GM12878 (cell line): ENCODE measurements around the gene PARS2. TPM values are rescaled to one million over a fixed set of nuclear protein-coding genes. Genes with fewer than 3 reads are reported as not detected.

Source experiments
- ATAC-seq: fragments of 200-7000 bp; cut with Tn5 transposase; 3 replicates; pipeline ENCODE4 v1.9.1; 2020; ENCODE audit warnings: mild to moderate bottlenecking, moderate library complexity
- BruUV-seq: library from RNA; stranded (reverse); fragments of 400-500 nt; replicated peaks from 2 replicates; lab custom pipeline; 2021; lab: Mats Ljungman, UMichigan
- CTCF ChIA-PET: fragments of 300-600 bp; sonication (Branson Sonifier 250); formaldehyde crosslinking; extraction: SDS; loops from one replicate; lab custom pipeline; 2021; ENCODE audit warnings: inconsistent platforms; lab: Yijun Ruan, JAX
- POLR2A ChIA-PET: fragments of 350-600 bp; formaldehyde crosslinking; extraction: SDS; loops from one replicate; lab custom pipeline; 2021; ENCODE audit warnings: inconsistent platforms; lab: Charles Lee
- RAD21 ChIA-PET: fragments of 300-600 bp; sonication (Branson Sonifier 250); formaldehyde crosslinking; loops from one replicate; lab custom pipeline; 2023; ENCODE audit warnings: antibody characterized with exemption; ENCODE audit not compliant: unreplicated experiment; lab: Charles Lee
- SMC1A ChIA-PET: fragments of 300-600 bp; sonication (Branson Sonifier 250); formaldehyde crosslinking; loops from one replicate; lab custom pipeline; 2023; ENCODE audit not compliant: unreplicated experiment, uncharacterized antibody; lab: Charles Lee
- DNase-seq: peaks from one replicate; pipeline ENCODE4 v3.0.0-alpha.2; 2011; ENCODE audit warnings: low read depth, low spot score
- FAIRE-seq: peaks from 3 replicates; lab custom pipeline; 2011; peaks lifted over from hg19 to GRCh38; lab: Jason Lieb, UNC
- H2AFZ ChIP-seq: 2 replicates; pipeline ENCODE4 v1.6.0; 2011; ENCODE audit warnings: low read depth, low read length, control low read depth; ENCODE audit not compliant: control insufficient read depth
- H3K27ac ChIP-seq: 2 replicates; pipeline ENCODE4 v1.5.1; 2011; ENCODE audit warnings: control low read depth; ENCODE audit not compliant: control insufficient read depth, insufficient read depth
- H3K27me3 ChIP-seq, 2 experiments: replicated peaks in 1 of 2; 2 replicates each; pipeline versions ENCODE4 v1.6.0 to v1.6.1; 2011; ENCODE audit warnings: low read length in 1 of 2; ENCODE audit not compliant: control insufficient read depth in 2 of 2, insufficient read depth in 2 of 2
- H3K36me3 ChIP-seq, 2 experiments: 2 replicates each; pipeline ENCODE4 v1.5.1; 2011; ENCODE audit warnings: low read length in 1 of 2; ENCODE audit not compliant: control insufficient read depth in 2 of 2, insufficient read depth in 2 of 2
- H3K4me1 ChIP-seq: 2 replicates; pipeline ENCODE4 v1.6.1; 2011; ENCODE audit warnings: mild to moderate bottlenecking, low read length, moderate library complexity, mixed read lengths; ENCODE audit not compliant: control insufficient read depth, insufficient read depth
- H3K4me2 ChIP-seq: 2 replicates; pipeline ENCODE4 v1.6.0; 2011; ENCODE audit warnings: control low read depth; ENCODE audit not compliant: control insufficient read depth, insufficient read depth
- H3K4me3 ChIP-seq: fragments of 200-600 bp; sonication (generic); 2 replicates; pipeline ENCODE4 v1.5.1; 2016
- H3K79me2 ChIP-seq: 2 replicates; pipeline ENCODE4 v1.6.0; 2011; ENCODE audit warnings: low read length; ENCODE audit not compliant: control insufficient read depth, insufficient read depth
- H3K9ac ChIP-seq: 2 replicates; pipeline ENCODE4 v1.8.0; 2011; ENCODE audit warnings: low read length, control low read depth, mixed read lengths; ENCODE audit not compliant: control insufficient read depth, insufficient read depth
- H3K9me3 ChIP-seq: replicated peaks from 3 replicates; pipeline ENCODE4 v1.5.1; 2011; ENCODE audit warnings: mild to moderate bottlenecking, low read length; ENCODE audit not compliant: control insufficient read depth, insufficient read depth
- H4K20me1 ChIP-seq: 2 replicates; pipeline ENCODE4 v1.6.0; 2011; ENCODE audit not compliant: control insufficient read depth, insufficient read depth
- CHD1 ChIP-seq: IDR thresholded peaks from 2 replicates; pipeline ENCODE4 v1.6.1; 2012; ENCODE audit warnings: low read depth, low read length, improper control_type of control experiment
- HDGF ChIP-seq: fragments of 450-650 bp; IDR thresholded peaks from 2 replicates; pipeline ENCODE4 v1.6.1; 2016; ENCODE audit warnings: antibody characterized with exemption
- SREBF1 ChIP-seq: IDR thresholded peaks from 2 replicates; pipeline ENCODE4 v1.6.1; 2012; ENCODE audit warnings: mild to moderate bottlenecking, low read length
- TARDBP ChIP-seq: IDR thresholded peaks from 2 replicates; pipeline ENCODE4 v1.6.1; 2016; ENCODE audit warnings: borderline replicate concordance
- ZNF217 ChIP-seq: fragments of 450-650 bp; IDR thresholded peaks from 2 replicates; pipeline ENCODE4 v1.6.1; 2017; ENCODE audit warnings: antibody characterized with exemption, mild to moderate bottlenecking
- ZNF24 ChIP-seq: fragments of 450-650 bp; IDR thresholded peaks from 2 replicates; pipeline ENCODE4 v1.6.1; 2017; ENCODE audit warnings: antibody characterized with exemption, mild to moderate bottlenecking
- WGBS: methylation state at CpG from one replicate; pipeline ENCODE4 v1.1.6; 2016; ENCODE audit warnings: low lambda C conversion rate; ENCODE audit not compliant: insufficient replicate concordance, insufficient coverage; ENCODE audit errors: missing lambda C conversion rate; 5-methylcytosine and 5-hydroxymethylcytosine counted together
- in situ Hi-C: fragments of 300-500 bp; cut with MboI; formaldehyde crosslinking; loops from 9 replicates; pipeline ENCODE4 v1.14.3; 2018; ENCODE audit warnings: mixed read lengths
- intact Hi-C: fragments of 100-400 bp; cut with micrococcal nuclease; formaldehyde crosslinking; loops from one replicate; pipeline ENCODE4 v1.14.2; 2022; ENCODE audit not compliant: unreplicated experiment
- polyA plus RNA-seq, 11 experiments: library from polyadenylated mRNA; depleted of rRNA in 4 of 11; unstranded in 6 of 11; stranded (reverse) in 5 of 11; fragments of >200 nt; fragmentation: Nextera tagmentation in 4 of 11; fragmentation: Illumina TruSeq in 1 of 11; extraction: Ambion mirVana in 4 of 11; extraction: Trizol in 1 of 11; gene quantifications; 1 replicate in 1 of 11; 2 replicates in 10 of 11; pipeline versions ENCODE4 v1.2.1 to v1.2.3, GENCODE V29; 2011 to 2016; ENCODE audit warnings: inconsistent platforms in 2 of 11, missing spikeins in 2 of 11, low read depth in 1 of 11
- total RNA-seq, 4 experiments: library from RNA; depleted of rRNA in 3 of 4; stranded (reverse); fragments of >200 nt in 3 of 4; fragmentation: Illumina TruSeq in 1 of 4; extraction: Trizol in 1 of 4; gene quantifications; 2 replicates each; pipeline versions ENCODE4 v1.2.1 to v1.2.3, GENCODE V29; 2013 to 2021
- TF ChIP-seq, protein P1 (sequence below): fragments of 450-650 bp; IDR thresholded peaks from 2 replicates; pipeline ENCODE4 v1.6.1; 2017; ENCODE audit warnings: mild to moderate bottlenecking, moderate library complexity
- TF ChIP-seq, protein P2 (sequence below): fragments of 450-650 bp; IDR thresholded peaks from 2 replicates; pipeline ENCODE4 v1.6.1; 2018; ENCODE audit warnings: mild to moderate bottlenecking, low read depth, moderate library complexity; ENCODE audit not compliant: partially characterized antibody
- TF ChIP-seq, protein P3 (sequence below): IDR thresholded peaks from 2 replicates; pipeline ENCODE4 v1.6.1; 2011; ENCODE audit warnings: mild to moderate bottlenecking, low read depth, low read length, moderate library complexity; ENCODE audit not compliant: insufficient replicate concordance
- TF ChIP-seq, protein P4 (sequence below): fragments of 150-350 bp; IDR thresholded peaks from 2 replicates; pipeline ENCODE4 v1.6.1; 2016; ENCODE audit warnings: low read depth, low read length

PARS2 gene
- total and polyA plus RNA-seq, 10 of the 15 experiments (the other 5 are each of a cell fraction or from before 2014, with no cell fraction given) = 3.7 to 12.2 (median 5.9) TPM

DNA sequence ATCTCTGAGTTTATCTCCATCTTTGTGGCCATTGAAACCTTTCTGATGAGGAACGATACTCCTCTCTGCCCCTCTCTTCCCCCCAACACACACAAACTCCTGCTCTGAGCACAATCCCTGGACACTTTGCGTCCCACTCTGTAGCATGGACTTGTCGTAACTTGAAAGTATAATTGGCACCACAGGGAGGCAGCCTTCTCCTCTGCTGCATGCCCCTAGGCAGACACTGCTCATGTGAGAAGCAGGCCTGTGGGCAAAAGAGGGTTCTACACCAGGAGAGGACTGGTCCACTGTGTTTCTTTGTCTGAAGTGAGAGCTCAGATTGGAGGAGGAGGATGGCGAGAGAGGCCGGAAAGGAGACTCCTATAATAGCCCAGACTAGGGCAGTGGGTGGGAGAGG lies 3.8 kb upstream of the PARS2 start (continued):
- TF ChIP-seq, protein P1, sequence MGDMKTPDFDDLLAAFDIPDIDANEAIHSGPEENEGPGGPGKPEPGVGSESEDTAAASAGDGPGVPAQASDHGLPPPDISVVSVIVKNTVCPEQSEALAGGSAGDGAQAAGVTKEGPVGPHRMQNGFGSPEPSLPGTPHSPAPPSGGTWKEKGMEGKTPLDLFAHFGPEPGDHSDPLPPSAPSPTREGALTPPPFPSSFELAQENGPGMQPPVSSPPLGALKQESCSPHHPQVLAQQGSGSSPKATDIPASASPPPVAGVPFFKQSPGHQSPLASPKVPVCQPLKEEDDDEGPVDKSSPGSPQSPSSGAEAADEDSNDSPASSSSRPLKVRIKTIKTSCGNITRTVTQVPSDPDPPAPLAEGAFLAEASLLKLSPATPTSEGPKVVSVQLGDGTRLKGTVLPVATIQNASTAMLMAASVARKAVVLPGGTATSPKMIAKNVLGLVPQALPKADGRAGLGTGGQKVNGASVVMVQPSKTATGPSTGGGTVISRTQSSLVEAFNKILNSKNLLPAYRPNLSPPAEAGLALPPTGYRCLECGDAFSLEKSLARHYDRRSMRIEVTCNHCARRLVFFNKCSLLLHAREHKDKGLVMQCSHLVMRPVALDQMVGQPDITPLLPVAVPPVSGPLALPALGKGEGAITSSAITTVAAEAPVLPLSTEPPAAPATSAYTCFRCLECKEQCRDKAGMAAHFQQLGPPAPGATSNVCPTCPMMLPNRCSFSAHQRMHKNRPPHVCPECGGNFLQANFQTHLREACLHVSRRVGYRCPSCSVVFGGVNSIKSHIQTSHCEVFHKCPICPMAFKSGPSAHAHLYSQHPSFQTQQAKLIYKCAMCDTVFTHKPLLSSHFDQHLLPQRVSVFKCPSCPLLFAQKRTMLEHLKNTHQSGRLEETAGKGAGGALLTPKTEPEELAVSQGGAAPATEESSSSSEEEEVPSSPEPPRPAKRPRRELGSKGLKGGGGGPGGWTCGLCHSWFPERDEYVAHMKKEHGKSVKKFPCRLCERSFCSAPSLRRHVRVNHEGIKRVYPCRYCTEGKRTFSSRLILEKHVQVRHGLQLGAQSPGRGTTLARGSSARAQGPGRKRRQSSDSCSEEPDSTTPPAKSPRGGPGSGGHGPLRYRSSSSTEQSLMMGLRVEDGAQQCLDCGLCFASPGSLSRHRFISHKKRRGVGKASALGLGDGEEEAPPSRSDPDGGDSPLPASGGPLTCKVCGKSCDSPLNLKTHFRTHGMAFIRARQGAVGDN = no peak
- TF ChIP-seq, all 136 proteins: peak for 2

DNA sequence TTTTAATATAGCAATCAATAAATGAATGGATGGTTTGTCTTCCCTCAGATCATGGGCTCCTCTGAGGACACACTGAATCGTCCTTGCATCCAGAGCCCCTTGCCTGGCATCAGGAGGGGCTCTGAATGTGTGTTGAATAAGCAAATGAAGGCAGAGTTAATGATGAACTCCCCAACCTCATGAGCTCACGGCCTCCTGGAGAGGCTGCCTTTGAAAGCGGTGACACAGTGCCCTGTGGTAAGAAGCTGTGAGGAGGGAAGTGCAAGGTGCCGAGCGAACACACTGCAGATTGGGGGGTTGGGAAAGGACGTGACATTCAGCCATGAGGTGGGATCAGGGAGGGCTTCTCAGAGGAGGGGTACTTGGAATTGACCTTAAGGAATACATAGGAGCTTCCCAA lies 3.2 kb upstream of the PARS2 start:
- BruUV-seq = no TSS peak
- H3K79me2 ChIP-seq = peaks cover 17% of the 10 kb centered on the region
- no peaks in the 10 kb centered on the region for H4K20me1 ChIP-seq
- H3K27ac ChIP-seq = no peak overlapping the region
- H3K4me1 ChIP-seq = peaks cover 9% of the 10 kb centered on the region
- no peak overlapping the region for H3K4me2 ChIP-seq
- 17% methylated on average over 5 of the region's 6 CpGs for WGBS
- ChIA-PET RAD21 (interaction anchor here (1.2 to 1.5 kb wide), 3 partner anchors 11 to 34 kb away, joined by 3 to 10 read pairs (median 5); partner anchors contain the start of gene TTC22), CTCF (interaction anchor here (1.2 to 8.9 kb wide), 4 partner anchors 28 to 42 kb away, joined by 6 to 60 read pairs (median 7); partner anchors contain the start of gene TTC22), POLR2A (no interaction called here), SMC1A (interaction anchor here (0.9 to 2.0 kb wide), 5 partner anchors 28 to 110 kb away, joined by 3 to 6 read pairs (median 4); no protein-coding TSS in a partner anchor)
- H3K36me3 ChIP-seq = no peaks in the 10 kb centered on the region
- intact Hi-C loops (no loop called here), in situ Hi-C loops (no loop called here)
- no peak overlapping the region for H2AFZ ChIP-seq
- H3K27me3 ChIP-seq = no peaks in the 10 kb centered on the region
- ATAC-seq (no peak), DNase-seq (no peak), FAIRE-seq (no peak)
- no peak overlapping the region for H3K4me3 ChIP-seq
- H3K9ac ChIP-seq = no peak overlapping the region
- no peaks in the 10 kb centered on the region for H3K9me3 ChIP-seq
- TF ChIP-seq ZNF217 = no peak
- TF ChIP-seq, protein P2, sequence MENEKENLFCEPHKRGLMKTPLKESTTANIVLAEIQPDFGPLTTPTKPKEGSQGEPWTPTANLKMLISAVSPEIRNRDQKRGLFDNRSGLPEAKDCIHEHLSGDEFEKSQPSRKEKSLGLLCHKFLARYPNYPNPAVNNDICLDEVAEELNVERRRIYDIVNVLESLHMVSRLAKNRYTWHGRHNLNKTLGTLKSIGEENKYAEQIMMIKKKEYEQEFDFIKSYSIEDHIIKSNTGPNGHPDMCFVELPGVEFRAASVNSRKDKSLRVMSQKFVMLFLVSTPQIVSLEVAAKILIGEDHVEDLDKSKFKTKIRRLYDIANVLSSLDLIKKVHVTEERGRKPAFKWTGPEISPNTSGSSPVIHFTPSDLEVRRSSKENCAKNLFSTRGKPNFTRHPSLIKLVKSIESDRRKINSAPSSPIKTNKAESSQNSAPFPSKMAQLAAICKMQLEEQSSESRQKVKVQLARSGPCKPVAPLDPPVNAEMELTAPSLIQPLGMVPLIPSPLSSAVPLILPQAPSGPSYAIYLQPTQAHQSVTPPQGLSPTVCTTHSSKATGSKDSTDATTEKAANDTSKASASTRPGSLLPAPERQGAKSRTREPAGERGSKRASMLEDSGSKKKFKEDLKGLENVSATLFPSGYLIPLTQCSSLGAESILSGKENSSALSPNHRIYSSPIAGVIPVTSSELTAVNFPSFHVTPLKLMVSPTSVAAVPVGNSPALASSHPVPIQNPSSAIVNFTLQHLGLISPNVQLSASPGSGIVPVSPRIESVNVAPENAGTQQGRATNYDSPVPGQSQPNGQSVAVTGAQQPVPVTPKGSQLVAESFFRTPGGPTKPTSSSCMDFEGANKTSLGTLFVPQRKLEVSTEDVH = no peak
- no peak for TF ChIP-seq TARDBP
- TF ChIP-seq HDGF = no peak
- TF ChIP-seq, protein P3, sequence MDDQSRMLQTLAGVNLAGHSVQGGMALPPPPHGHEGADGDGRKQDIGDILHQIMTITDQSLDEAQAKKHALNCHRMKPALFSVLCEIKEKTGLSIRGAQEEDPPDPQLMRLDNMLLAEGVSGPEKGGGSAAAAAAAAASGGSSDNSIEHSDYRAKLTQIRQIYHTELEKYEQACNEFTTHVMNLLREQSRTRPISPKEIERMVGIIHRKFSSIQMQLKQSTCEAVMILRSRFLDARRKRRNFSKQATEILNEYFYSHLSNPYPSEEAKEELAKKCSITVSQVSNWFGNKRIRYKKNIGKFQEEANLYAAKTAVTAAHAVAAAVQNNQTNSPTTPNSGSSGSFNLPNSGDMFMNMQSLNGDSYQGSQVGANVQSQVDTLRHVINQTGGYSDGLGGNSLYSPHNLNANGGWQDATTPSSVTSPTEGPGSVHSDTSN = no peak
- TF ChIP-seq ZNF24 = no peak
- TF ChIP-seq, protein P4, sequence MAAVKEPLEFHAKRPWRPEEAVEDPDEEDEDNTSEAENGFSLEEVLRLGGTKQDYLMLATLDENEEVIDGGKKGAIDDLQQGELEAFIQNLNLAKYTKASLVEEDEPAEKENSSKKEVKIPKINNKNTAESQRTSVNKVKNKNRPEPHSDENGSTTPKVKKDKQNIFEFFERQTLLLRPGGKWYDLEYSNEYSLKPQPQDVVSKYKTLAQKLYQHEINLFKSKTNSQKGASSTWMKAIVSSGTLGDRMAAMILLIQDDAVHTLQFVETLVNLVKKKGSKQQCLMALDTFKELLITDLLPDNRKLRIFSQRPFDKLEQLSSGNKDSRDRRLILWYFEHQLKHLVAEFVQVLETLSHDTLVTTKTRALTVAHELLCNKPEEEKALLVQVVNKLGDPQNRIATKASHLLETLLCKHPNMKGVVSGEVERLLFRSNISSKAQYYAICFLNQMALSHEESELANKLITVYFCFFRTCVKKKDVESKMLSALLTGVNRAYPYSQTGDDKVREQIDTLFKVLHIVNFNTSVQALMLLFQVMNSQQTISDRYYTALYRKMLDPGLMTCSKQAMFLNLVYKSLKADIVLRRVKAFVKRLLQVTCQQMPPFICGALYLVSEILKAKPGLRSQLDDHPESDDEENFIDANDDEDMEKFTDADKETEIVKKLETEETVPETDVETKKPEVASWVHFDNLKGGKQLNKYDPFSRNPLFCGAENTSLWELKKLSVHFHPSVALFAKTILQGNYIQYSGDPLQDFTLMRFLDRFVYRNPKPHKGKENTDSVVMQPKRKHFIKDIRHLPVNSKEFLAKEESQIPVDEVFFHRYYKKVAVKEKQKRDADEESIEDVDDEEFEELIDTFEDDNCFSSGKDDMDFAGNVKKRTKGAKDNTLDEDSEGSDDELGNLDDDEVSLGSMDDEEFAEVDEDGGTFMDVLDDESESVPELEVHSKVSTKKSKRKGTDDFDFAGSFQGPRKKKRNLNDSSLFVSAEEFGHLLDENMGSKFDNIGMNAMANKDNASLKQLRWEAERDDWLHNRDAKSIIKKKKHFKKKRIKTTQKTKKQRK = no peak
- no peak for TF ChIP-seq SREBF1
- no peak for TF ChIP-seq CHD1
